Stimulated activated CD8-positive, alpha-beta memory T cell treated with anti-CD3 and anti-CD28 coated beads, Interleukin-2, amount 100 ng/mL, for 48 hours (primary cell): ENCODE measurements around the gene GRAMD1B.
"Not testable (repeated sequence)": the region's sequence is repeated elsewhere in the genome, so short reads cannot be mapped to it uniquely, and the experiment has no call there.

Source experiments
- DNase-seq, 2 donors: peaks; one replicate each; pipeline ENCODE4 v3.0.0-alpha.2; 2020; ENCODE audit warnings: low read depth in 2 of 2

Gene GRAMD1B

DNA sequence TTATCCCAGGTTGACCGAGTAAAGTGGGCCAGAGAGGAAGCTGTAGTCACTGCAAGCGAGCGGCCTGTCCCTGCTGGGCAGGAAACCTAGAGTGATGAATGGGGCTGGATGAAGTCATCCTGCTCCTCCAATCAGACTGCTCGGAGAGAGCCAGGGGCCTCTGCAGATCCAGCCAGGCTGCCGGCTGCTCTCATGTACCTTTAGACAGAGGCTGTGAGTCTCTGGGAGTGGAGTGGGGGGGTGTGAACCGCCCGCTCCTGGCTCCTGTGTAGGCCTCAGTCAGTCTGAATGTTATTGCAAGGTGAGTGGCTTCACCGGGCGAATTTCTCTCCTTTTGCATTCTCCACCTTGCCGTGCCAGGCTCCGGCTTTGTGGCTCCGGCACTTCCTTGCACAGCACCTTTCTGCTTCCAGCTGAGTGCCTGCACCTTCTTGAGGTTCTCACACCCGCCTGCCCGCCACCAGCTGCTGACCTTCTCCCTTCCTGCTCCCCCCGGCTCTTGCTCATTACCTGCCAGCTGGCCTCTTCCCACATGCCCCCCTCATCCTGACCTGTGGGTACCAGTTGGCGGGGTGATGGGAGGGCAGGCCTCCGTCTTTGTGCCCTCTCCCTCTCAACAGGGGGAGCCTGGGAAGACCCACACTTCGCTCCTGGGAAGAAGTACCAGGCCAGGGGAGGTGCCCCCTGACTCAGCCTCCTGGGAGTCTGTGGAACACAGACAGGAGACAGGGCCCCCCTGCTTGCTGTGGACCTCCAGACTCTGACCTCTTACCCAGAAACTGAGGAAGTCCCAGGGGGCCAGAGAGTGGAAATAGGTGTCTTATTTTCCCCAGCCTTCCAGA lies 79.9 kb downstream of the GRAMD1B start:
- DNase-seq: no peak

DNA sequence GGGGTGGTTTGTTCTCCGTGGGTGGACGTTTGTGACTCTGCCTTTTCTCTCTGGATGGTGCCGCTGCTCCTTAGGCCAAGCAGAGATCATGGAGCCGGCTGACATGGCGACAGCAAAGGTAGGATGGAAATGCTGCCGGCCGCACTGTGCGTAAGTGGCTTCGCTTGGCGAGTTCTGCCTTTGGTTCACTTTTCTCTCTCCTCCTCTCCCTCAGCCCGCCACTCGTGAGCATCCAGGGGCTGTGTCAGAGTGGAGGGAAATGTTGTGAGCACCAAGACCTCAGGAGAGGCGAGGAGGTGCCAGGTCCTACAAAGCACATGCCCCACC lies 80.5 kb downstream of the GRAMD1B start:
- DNase-seq: no peak

- peak; percentile 56 to 66 for DNase-seq
Observed at GRCh38 chr11:123511037-123511870, 81.2 kb downstream of the GRAMD1B start.

GRCh38 chr11:123513309-123513708 lies 83.2 kb downstream of the GRAMD1B start:
- not testable (repeated sequence) for DNase-seq

DNA sequence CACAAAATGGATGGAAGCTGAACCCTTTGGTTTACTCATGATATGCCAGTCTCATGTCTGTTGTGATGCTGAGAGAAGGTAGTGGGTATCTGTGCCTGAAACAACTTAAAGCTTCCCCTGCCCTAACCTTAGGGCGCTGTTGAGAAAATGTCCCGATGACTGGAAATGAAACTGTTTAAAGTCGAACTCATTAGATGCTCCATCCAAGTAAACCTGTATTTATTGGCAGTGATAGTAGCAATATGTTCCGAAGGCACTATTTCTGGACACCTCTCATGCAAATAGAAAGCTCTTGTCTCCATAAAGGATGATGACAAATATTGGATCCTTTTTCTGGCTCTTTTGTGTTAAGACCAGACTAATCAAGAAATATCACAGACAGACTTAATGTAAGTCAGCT lies 86.2 kb downstream of the GRAMD1B start:
- DNase-seq: no peak

DNA sequence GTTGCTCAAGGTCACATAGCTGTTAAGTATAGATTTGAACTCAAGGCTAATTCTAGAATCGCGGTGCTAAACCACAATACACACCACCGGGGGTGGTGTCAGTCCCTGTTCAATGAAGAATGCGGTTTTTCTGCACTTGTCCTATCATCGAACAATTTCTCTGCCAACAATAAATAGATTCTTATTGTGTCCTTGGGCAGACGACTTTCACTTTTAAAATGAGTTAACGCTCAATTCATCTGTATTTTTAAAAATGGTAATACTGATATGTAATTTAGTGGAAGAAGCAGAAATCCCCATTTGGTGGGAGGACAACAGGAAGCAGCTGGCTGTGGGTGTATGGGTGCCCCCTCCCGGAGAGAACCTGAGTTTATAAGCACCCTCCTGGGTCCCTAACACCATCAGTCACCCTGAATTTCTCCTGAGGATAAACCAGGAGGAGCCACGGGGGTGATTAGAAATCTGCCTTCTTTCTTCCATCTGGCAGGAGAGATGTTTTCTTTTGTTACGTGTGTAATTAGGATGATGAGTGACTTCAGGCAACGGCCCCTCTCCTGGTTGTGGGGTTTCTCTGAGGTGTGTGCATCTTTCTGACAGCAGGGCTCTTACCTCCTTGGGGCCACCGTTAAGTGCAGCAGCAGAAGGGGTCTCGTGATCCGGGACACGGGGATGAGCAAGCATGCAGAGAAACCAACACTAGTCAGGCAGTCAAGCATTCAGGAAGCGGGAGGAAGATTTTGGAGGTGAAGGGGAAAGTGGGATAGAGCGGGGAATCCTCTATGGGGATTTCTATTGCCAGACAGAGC lies 87.7 kb downstream of the GRAMD1B start:
- no peak for DNase-seq

DNA sequence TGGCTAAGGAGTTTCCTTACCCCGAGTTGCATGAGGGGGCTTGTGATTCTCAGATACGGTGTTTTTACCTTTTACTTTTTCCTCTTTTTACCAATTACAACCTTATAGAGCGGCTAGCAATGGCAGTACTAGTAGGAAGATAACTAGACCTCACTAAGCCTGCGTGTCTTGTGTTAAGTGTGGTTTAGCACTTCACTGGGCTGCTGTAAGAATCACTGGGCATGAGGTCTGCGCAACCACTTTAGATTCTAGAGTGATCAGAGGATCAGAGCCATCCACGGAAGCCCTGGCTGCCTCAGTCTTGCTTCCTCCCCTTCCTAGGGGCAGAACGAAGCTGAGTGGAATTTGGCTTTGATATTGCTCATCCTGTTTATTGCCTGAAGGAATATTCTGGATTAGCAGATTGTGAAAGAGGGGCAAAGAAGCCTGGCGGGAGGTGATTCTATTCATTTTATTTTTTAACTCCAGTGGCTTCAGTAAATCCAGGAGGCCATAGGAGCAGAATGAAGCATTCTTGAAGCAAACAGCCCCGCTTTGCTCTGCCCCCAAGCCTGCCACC lies 88.5 kb downstream of the GRAMD1B start:
- DNase-seq: no peak

- no peak for DNase-seq
Observed at GRCh38 chr11:123519055-123519796, 89.2 kb downstream of the GRAMD1B start.

- no peak for DNase-seq
Observed at GRCh38 chr11:123519797-123520193, 89.7 kb downstream of the GRAMD1B start.

DNA sequence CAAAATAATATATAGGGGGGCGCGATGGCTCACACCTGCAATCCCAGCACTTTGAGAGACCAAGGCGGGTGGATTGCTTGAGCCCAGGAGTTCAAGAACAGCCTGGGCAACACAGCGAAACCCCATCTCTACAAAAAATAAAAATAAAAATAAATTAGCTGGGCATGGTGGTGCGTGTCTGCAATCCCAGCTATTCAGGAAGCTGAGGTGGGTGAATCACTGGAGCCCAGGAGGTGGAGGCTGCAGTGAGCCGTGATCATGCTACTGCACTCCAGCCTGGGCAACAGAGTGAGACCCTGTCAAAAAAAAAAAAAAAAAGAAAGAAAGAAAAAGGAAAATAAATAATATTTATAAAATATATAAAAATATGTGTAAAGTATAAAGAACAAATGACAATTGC lies 90.4 kb downstream of the GRAMD1B start:
- DNase-seq: not testable (repeated sequence)

- no peak for DNase-seq
Observed at GRCh38 chr11:123521001-123521400, 90.9 kb downstream of the GRAMD1B start.

GRCh38 chr11:123521930-123522329 lies 91.9 kb downstream of the GRAMD1B start:
- no peak for DNase-seq

DNA sequence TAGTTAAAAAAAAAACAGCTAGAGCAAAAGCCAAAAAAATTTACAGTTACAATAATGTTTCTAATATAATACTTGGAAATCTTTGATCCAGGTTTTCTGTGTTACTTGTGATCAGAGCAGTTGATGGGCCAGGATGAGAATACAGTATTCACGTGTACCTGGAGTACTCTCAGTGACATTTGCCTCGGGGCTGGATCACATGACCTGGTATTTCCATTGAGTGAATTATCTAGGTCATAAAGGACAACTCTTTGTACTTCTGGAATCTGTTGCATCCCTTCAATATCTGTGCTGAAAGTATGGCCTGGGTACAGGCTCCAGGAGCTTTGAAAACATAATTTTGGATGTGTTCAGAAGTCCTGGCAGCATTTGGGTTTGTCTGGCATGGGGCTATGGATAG lies 93.5 kb downstream of the GRAMD1B start:
- no peak for DNase-seq

- DNase-seq: no peak
Observed at GRCh38 chr11:123525097-123525496, 95.0 kb downstream of the GRAMD1B start.

- DNase-seq: no peak
Observed at GRCh38 chr11:123525511-123525918, 95.4 kb downstream of the GRAMD1B start.

GRCh38 chr11:123526027-123526805 lies 96.1 kb downstream of the GRAMD1B start:
- no peak for DNase-seq

DNA sequence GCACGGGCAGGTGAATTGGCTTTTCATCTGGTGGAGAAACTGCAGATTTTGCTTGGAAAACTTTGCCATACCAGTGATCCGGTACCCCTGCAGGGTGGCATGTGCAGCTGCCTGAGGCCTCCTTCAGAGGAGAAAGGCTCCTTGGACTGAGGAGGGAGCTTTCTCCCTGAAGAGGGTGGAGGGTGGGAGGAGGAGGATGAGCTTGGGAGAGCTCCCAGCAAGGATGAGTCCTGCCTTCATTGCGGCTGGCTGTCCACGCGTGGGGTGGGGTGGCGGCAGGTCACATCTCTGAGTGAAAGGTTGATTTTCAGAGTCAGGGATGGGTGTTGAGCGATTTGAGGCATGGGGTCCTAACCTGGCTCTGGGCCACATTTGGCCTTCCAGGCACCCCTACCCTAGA lies 96.8 kb downstream of the GRAMD1B start:
- no peak for DNase-seq

DNA sequence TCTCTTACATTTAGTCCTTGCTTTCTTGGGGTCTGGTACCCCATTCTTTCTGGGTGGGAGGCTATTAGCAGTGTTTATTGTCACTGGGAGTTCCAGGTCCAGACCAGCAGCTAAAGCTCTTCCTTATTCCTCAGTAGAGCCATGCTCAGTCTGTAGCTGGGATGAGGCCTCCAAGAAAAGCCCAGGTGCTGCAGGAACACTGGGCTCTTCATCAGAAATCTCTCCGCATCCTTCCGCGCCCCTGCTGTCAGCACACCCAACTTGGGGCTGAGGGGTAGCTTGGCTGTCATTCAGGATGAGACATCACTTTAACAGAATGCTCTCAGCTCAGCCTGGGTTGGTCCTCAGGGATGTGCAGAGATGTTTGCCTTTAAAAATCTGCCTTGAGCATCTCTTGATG lies 97.5 kb downstream of the GRAMD1B start:
- DNase-seq: no peak

- DNase-seq: no peak
Observed at GRCh38 chr11:123527947-123528346, 97.9 kb downstream of the GRAMD1B start.

- no peak for DNase-seq
Observed at GRCh38 chr11:123531325-123531724, 101.3 kb downstream of the GRAMD1B start.
